Measurements from ENCODE around the gene TAS2R40.

DNA sequence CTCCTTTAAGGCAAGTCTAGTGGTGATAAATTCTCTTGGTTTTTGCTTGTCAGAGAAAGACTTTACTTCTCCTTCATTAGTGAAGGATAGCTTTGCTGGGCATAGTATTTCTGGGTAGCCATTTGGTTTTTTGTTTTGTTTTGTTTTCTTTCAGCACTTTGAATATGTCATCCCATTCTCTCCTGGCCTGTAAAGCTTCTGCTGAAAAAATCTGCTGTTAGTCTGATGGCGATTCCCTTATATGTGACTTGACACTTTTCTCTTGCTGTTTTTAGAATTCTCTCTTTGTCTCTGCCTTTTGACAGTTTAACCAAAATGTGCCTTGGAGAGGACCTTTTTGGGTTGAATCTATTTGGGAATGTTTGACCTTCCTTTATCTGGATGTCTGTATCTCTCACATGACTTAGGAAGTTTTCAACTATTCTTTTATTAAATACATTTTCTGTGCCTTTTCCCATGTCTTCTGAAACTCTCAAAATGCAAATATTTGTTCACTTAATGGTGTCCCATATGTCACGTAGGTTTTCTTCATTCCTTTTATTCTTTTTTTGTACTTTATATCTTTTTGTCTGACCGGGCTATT lies 14.7 kb downstream of the TAS2R40 start:
- TF ChIP-seq, protein P1, sequence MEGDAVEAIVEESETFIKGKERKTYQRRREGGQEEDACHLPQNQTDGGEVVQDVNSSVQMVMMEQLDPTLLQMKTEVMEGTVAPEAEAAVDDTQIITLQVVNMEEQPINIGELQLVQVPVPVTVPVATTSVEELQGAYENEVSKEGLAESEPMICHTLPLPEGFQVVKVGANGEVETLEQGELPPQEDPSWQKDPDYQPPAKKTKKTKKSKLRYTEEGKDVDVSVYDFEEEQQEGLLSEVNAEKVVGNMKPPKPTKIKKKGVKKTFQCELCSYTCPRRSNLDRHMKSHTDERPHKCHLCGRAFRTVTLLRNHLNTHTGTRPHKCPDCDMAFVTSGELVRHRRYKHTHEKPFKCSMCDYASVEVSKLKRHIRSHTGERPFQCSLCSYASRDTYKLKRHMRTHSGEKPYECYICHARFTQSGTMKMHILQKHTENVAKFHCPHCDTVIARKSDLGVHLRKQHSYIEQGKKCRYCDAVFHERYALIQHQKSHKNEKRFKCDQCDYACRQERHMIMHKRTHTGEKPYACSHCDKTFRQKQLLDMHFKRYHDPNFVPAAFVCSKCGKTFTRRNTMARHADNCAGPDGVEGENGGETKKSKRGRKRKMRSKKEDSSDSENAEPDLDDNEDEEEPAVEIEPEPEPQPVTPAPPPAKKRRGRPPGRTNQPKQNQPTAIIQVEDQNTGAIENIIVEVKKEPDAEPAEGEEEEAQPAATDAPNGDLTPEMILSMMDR (conservative IDR thresholded peaks at IDR 0.05; ENCODE audit: low read depth, low read length), result no peak
- TF ChIP-seq EZH2phosphoT487 (IDR thresholded peaks at IDR 0.05; ENCODE audit: borderline replicate concordance, low read length), result no peak

All from PC-3 (cell line).